Posterior vena cava (tissue), 2 donors: ENCODE results near the gene FAF1. TPM values are rescaled to one million over a fixed set of nuclear protein-coding genes. Genes with fewer than 3 reads are reported as not detected.

ENCODE experiments used
- DNase-seq: peaks from one replicate; pipeline ENCODE4 v3.0.0-alpha.2; 2020; ENCODE audit warnings: low spot score
- intact Hi-C, 2 donors: fragments of 100-400 bp; cut with DNase I; formaldehyde crosslinking; loops; one replicate each; pipeline versions ENCODE4 v1.14.1 to v1.14.2; 2022 to 2023
- total RNA-seq, 2 donors: library from RNA; stranded (reverse); fragmentation: NEBNext Ultra II Directional; extraction: Animal tissue kit (Norgen Biotek cat#: 25700); gene quantifications; one replicate each; pipeline ENCODE4 v1.2.1, GENCODE V29; 2021
- donor health status: DM: yes; HTN: yes; CAD: no.
- donor health status: DM: yes; HTN: yes; CAD: no.

FAF1 gene
- total RNA-seq, 2 donors from 2014 or later: 55.3 to 64.2 TPM

DNA sequence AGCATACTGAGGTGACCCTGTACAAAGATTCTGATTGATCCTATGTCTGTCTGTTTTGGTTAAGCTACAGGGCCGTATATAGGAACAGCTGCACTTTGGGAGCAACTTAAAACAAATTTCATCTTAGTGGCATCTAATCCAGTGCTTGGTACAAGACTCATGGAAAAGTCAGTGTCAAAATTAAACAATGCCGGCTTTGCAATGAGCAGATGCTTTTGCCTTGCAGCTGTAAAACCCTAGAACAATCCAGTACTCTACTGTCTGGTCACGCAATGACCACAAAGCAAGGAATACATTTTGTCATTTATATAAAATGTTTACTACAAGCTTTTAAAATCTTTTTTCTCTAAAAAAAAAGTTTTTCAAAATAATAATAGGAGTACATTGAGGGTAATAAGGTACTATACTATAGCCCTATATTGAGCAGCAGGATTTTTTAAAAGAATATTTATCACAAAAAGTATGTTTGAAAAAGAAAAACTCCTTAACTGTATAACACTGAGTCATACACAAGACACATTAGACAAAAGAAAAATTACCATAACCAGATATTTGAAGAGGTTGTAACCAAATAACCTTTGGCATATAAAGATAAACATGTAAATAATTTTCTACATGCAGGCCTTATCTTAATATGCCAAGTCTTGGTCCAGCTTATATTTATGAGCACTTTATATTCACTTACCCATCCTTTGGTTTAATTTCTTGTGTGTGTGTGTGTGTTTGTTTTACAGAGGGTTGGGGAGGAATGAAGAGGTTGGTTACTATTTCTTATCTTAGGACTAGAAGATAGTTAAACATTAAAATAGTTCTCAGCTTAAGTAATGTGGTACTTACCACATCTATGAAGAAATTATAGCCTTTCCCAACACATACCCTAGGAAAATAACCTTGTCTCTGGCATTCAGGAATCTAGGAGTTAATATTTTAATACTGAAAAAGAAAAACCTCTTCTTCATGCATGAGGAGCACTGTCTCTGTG is 262.3 kb downstream of the FAF1 start:
- intact Hi-C loops: no loop called here
- DNase-seq: no peak

GRCh38 chr1:50693829-50694228 is 266.2 kb downstream of the FAF1 start:
- no peak for DNase-seq
- intact Hi-C loops: no loop called here

- intact Hi-C loops: no loop called here
- no peak for DNase-seq
Measured at GRCh38 chr1:50684185-50684584, 275.9 kb downstream of the FAF1 start.

DNA sequence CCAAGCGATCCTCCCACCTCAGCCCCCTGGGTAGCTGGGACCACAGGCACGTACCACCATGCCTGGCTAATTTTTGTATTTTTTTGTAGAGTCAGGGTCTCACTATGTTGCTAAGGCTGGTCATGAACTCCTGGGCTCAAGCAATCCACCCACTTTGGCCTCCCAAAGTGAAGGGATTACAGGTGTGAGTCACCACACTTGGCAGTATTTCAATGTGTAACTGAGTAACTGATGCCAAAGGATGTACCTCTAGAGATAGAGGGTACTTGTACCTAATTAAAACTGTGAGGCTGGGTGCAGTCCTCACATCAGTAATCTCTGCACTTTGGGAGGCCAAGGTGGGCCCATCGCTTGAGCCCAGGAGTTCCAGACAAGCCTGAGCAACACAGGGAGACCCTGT is 278.1 kb downstream of the FAF1 start:
- intact Hi-C loops: no loop called here
- no peak for DNase-seq

GRCh38 chr1:50667710-50668356 is 292.2 kb downstream of the FAF1 start:
- no peak for DNase-seq
- intact Hi-C loops: no loop called here

GRCh38 chr1:50667272-50667671 is 292.8 kb downstream of the FAF1 start:
- no peak for DNase-seq
- intact Hi-C loops: no loop called here

GRCh38 chr1:50666849-50667248 is 293.2 kb downstream of the FAF1 start:
- no peak for DNase-seq
- intact Hi-C loops: no loop called here

- DNase-seq: no peak
- intact Hi-C loops: no loop called here
Measured at GRCh38 chr1:50665413-50665812, 294.7 kb downstream of the FAF1 start.

GRCh38 chr1:50661626-50662025 is 298.4 kb downstream of the FAF1 start:
- DNase-seq: no peak
- intact Hi-C loops: no loop called here

DNA sequence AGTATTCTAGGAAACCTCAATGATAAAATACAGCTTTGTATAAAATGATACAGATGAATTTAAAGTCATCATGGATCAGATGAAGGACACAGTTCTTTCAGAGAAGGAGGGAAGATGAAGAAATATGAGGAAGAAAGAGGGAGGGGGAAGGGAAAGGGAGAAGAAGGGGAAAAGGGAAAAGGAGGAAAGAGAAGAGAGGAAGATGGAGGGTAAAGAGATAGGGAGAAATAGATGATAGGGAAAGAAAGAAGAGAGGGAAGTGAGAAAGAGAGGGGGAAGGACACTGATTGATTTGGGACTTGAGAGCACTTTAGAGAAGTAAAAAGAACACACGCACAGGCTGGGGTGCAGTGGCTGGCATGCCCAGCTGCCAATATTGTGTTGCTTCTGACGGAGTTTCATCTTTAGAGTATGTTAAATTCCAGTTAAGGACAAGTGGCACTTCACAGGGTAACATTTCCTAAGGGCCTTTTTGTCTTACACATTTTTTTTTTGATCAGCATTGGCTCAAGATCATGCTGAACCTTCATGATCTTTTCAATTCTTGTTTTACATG is 300.9 kb downstream of the FAF1 start:
- no peak for DNase-seq
- intact Hi-C loops: no loop called here

- DNase-seq: no peak
- intact Hi-C loops: no loop called here
Measured at GRCh38 chr1:50658459-50659076, 301.5 kb downstream of the FAF1 start.

DNA sequence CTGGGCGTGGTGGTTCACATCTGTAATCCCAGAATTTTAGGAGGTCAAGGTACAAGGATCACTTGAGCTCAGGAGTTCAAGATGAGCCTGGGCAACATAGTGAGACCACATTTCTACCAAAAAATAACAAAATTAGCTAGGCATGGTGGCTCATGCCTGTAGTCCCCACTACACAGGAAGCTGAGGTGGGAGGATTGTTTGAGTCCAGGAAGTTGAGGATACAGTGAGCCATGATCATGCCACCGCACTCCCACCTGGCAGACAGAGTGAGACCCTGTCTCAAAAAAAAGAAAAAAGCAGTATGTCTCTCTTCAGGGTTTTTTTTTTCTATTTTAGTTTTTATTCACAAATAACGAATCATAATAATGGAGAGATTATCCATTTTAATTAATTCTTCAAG is 303.1 kb downstream of the FAF1 start:
- intact Hi-C loops: no loop called here
- DNase-seq: no peak

- no peak for DNase-seq
- intact Hi-C loops: no loop called here
Measured at GRCh38 chr1:50651476-50652263, 308.4 kb downstream of the FAF1 start.

GRCh38 chr1:50646526-50646925 is 313.5 kb downstream of the FAF1 start:
- intact Hi-C loops: no loop called here
- no peak for DNase-seq

DNA sequence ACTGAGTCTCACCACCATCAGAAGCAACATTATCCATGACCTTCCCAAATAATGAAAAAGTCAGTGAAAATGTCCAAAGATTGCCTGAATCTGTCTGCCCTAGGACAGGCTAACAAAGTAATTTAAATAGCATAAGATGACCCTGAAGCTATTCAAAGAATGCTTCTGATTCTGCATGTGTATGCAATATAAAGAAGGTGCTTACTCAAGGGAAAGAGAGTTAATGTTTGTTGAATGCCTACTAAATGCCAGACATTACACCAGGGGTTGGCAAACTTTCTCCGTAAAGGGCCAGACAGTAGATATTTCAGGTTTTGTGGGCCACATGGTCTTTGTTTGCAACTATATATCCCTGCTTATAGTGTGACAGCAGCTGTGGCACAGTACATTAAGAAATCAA is 314.9 kb downstream of the FAF1 start:
- intact Hi-C loops: no loop called here
- DNase-seq: no peak

- no peak for DNase-seq
- intact Hi-C loops: no loop called here
Measured at GRCh38 chr1:50644447-50645105, 315.5 kb downstream of the FAF1 start.

DNA sequence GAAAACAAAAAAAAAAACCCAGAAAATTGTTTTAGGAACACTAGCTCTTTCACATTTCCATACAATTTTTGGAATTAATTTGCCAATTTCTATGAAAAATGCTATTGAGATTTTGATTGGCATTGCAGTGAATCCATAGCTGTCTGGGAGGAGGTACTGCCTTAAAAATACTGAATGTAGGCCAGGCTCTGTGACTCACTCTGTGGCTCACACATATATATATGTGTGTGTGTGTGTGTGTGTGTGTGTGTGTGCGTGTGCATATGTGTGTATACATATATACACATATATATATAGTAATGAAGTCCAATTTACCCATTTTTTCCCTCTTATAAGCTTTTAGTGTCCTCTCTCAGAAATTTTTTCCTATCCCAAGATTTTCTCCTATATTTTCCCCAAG is 322.6 kb downstream of the FAF1 start:
- intact Hi-C loops: loop anchor here in 1 of 2 donors (5.0 kb wide), 1 partner anchor 570 kb away; no protein-coding TSS in a partner anchor
- DNase-seq: no peak

DNA sequence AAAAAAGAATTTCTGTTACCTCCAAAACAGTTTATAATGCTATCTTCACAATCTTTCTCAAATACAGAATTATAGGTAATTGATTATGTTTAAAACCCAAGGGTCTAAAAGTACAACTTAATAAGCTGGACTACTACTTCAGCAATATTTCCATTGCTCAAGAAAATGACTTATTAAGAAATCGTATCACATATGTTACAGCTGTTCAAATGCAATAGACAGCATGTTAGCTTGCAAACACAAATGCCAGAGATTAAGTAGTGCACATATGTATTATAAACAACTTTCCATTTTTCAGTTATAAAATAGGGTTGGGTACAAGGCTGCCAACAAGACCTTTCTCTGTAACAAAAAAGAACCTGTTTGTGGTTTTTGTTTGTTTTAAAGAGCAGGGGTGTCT is 325.8 kb downstream of the FAF1 start:
- intact Hi-C loops: no loop called here
- no peak for DNase-seq

GRCh38 chr1:50633465-50633864 is 326.6 kb downstream of the FAF1 start:
- intact Hi-C loops: no loop called here
- no peak for DNase-seq
